ENCODE results near the gene AUTS2.

The AUTS2 gene

DNA sequence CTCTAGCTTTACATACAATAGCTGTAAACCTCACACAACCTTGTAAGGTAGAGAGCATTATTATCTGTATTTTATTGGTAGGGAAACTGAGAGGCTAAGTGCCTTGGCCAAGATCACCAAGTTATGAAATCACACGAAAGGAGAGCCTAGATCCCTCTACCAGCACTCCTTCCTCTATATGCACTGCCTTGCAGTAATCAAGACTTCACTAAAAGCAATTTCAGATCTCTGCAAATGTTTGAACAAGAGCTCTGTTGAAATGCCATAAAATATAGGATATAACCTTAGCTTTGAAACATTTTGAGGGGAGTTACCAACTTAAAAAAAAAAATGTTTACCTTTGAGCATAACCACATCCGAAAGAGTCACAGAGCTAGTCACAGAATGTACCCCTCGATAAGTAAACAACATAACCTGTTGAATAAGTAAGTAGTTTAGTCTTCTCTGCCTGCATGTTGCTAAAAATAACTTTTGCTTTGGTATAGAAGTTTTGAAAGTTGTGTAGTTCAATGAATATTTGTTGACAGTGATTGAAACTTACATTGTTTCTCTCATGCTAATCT, 709.4 kb downstream of the AUTS2 start:
- FAIRE-seq (no peak), DNase-seq (ENCODE audit: insufficient read length, low spot score) (no peak)
- TF ChIP-seq TAF1 (IDR thresholded peaks at IDR 0.05; ENCODE audit: low read depth, low read length) (no peak), PAX5 (IDR thresholded peaks at IDR 0.05; ENCODE audit: insufficient read depth, low read length, severe bottlenecking) (no peak), POLR2A (IDR thresholded peaks at IDR 0.05; ENCODE audit: low read depth, low read length) (no peak), POLR2AphosphoS5 (IDR thresholded peaks at IDR 0.05; ENCODE audit: low read depth, low read length) (no peak), POU2F2 (IDR thresholded peaks at IDR 0.05; ENCODE audit: low read depth, low read length) (no peak), SPI1 (IDR thresholded peaks at IDR 0.05; ENCODE audit: low read depth, low read length) (no peak)

DNA sequence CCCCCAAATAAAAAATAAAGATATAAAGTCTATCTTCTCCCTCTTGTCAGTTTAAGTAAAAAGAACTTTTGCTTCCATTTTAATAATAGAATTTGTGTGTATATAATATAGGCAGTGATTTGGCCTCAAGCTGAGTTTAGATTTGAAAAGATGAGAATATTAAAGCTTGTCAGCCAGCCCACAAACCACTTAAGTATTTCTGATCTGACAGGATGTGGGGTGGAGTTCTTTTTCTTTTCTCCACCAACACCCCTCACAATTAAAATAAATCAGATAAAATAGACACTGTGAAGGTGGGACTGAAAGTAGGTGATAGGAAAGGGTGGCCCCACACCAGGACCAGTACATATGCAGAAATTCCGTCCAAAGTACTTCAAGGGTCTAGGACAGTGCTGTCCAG, 714.1 kb downstream of the AUTS2 start:
- TF ChIP-seq PAX5 (IDR thresholded peaks at IDR 0.05; ENCODE audit: insufficient read depth, low read length, severe bottlenecking): no peak
- no peak for TF ChIP-seq TAF1 (IDR thresholded peaks at IDR 0.05; ENCODE audit: low read depth, low read length)
- no peak for TF ChIP-seq POU2F2 (IDR thresholded peaks at IDR 0.05; ENCODE audit: low read depth, low read length)
- TF ChIP-seq POLR2AphosphoS5 (IDR thresholded peaks at IDR 0.05; ENCODE audit: low read depth, low read length): no peak
- no peak for TF ChIP-seq POLR2A (IDR thresholded peaks at IDR 0.05; ENCODE audit: low read depth, low read length)
- TF ChIP-seq SPI1 (IDR thresholded peaks at IDR 0.05; ENCODE audit: low read depth, low read length): no peak
- DNase-seq (ENCODE audit: insufficient read length, low spot score): no peak
- FAIRE-seq: no peak

DNA sequence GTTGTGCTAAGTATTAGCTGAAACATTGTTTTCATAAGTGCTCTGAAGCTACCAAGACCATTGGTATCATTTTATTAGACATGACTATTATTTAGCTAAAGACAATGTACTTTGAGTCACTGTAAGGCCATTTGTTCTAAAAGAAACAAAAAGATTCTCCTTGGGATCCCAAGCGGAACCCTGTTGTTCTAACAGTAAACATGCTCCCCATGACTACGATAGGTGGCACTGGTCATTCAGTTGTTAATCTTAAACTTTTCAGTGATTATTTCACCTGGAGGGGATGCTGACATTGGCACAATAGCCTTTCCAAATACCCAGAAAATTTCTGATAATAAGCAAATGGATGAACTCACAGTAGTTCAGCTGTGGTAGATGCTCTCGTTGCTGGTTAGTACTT, 715.0 kb downstream of the AUTS2 start:
- TF ChIP-seq POU2F2 (IDR thresholded peaks at IDR 0.05; ENCODE audit: low read depth, low read length) (no peak), TAF1 (IDR thresholded peaks at IDR 0.05; ENCODE audit: low read depth, low read length) (no peak), PAX5 (IDR thresholded peaks at IDR 0.05; ENCODE audit: insufficient read depth, low read length, severe bottlenecking) (no peak), POLR2AphosphoS5 (IDR thresholded peaks at IDR 0.05; ENCODE audit: low read depth, low read length) (no peak), SPI1 (IDR thresholded peaks at IDR 0.05; ENCODE audit: low read depth, low read length) (no peak), POLR2A (IDR thresholded peaks at IDR 0.05; ENCODE audit: low read depth, low read length) (no peak)
- FAIRE-seq: no peak
- no peak for DNase-seq (ENCODE audit: insufficient read length, low spot score)

DNA sequence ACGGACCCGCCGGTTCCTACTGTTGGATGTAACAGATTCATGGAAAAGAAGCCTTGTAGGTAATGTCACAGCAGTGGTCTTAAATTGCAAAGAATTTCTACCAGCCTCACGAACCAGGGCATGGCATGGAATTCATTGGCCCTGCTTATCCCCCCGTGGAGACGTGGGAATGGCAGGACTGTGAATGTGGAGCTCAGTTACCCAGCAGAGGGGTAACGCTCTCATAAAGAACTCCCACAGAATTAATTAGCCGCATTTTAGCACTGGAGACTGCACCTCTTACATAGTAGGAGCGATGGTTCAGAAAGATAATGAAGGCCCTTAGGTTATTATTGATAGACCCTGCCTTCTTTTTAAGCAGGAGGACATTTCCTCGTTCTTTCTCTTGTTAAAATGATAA, 715.4 kb downstream of the AUTS2 start:
- no peak for DNase-seq (ENCODE audit: insufficient read length, low spot score)
- no peak for FAIRE-seq
- no peak for TF ChIP-seq POLR2A (IDR thresholded peaks at IDR 0.05; ENCODE audit: low read depth, low read length)
- no peak for TF ChIP-seq POLR2AphosphoS5 (IDR thresholded peaks at IDR 0.05; ENCODE audit: low read depth, low read length)
- TF ChIP-seq TAF1 (IDR thresholded peaks at IDR 0.05; ENCODE audit: low read depth, low read length): no peak
- TF ChIP-seq SPI1 (IDR thresholded peaks at IDR 0.05; ENCODE audit: low read depth, low read length): no peak
- TF ChIP-seq PAX5 (IDR thresholded peaks at IDR 0.05; ENCODE audit: insufficient read depth, low read length, severe bottlenecking): no peak
- TF ChIP-seq POU2F2 (IDR thresholded peaks at IDR 0.05; ENCODE audit: low read depth, low read length): no peak

DNA sequence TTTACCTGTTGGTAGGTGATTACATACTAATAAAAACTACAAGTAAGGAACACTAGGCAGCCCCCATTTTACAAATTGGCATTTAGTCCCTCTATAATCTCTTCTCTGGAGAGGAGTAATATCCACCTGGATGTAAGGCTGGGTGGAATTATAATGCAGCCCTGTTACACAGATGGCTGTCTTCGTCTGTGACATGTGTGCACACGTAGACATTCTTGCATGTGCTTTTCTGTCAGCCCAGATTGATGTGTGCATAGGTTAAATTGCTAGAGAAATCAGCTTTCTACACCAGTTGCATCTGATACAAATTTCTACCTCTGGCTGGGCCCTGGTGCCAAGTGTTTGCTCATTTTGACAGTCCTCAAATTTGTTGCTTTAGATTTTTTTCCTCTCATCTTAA, 715.9 kb downstream of the AUTS2 start:
- FAIRE-seq (no peak), DNase-seq (ENCODE audit: insufficient read length, low spot score) (no peak)
- TF ChIP-seq PAX5 (IDR thresholded peaks at IDR 0.05; ENCODE audit: insufficient read depth, low read length, severe bottlenecking): no peak
- TF ChIP-seq SPI1 (IDR thresholded peaks at IDR 0.05; ENCODE audit: low read depth, low read length): no peak
- no peak for TF ChIP-seq TAF1 (IDR thresholded peaks at IDR 0.05; ENCODE audit: low read depth, low read length)
- TF ChIP-seq POU2F2 (IDR thresholded peaks at IDR 0.05; ENCODE audit: low read depth, low read length): no peak
- TF ChIP-seq POLR2A (IDR thresholded peaks at IDR 0.05; ENCODE audit: low read depth, low read length): no peak
- no peak for TF ChIP-seq POLR2AphosphoS5 (IDR thresholded peaks at IDR 0.05; ENCODE audit: low read depth, low read length)

DNA sequence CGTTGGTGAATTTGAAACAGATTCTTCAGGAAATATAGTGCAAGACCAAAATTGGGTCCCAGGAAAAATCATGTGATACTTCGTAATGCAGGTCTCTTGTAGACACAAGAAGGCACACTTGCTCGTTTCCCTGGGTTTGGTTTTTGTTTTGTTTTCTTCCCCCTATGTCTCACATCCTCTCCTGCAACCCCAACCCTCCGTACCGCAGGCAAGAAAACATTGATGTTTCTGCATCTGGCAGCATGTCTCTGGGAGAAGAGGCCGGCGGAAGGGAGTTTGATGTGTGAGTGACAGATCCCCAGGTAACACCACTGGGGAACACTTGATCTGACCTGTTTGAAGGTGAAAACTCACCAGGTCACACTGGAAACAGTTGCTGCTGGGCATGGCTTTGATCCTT, 718.5 kb downstream of the AUTS2 start:
- FAIRE-seq: no peak
- DNase-seq (ENCODE audit: insufficient read length, low spot score): no peak
- TF ChIP-seq PAX5 (IDR thresholded peaks at IDR 0.05; ENCODE audit: insufficient read depth, low read length, severe bottlenecking) (no peak), POLR2A (IDR thresholded peaks at IDR 0.05; ENCODE audit: low read depth, low read length) (no peak), TAF1 (IDR thresholded peaks at IDR 0.05; ENCODE audit: low read depth, low read length) (no peak), SPI1 (IDR thresholded peaks at IDR 0.05; ENCODE audit: low read depth, low read length) (no peak), POU2F2 (IDR thresholded peaks at IDR 0.05; ENCODE audit: low read depth, low read length) (no peak), POLR2AphosphoS5 (IDR thresholded peaks at IDR 0.05; ENCODE audit: low read depth, low read length) (no peak)

DNA sequence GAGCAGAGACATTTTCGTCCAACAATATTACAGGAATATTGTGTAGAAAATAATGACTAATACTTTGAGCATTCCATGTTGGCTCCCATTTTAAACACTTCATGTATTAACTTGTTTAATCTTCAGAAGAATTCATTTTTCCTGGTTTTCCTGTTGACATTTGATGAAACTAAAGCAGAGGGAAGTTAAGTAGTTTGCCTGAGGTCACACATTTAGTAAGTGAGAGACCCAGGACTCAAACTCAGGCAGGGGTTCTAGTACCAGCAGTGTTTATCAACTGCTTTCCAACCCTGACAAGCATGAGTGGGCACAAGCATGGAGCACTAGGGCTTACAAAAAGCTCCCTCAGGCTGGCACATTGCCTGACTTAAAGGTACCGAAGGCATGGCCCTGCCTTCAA, 719.1 kb downstream of the AUTS2 start:
- no peak for TF ChIP-seq POLR2A (IDR thresholded peaks at IDR 0.05; ENCODE audit: low read depth, low read length)
- no peak for TF ChIP-seq SPI1 (IDR thresholded peaks at IDR 0.05; ENCODE audit: low read depth, low read length)
- no peak for TF ChIP-seq PAX5 (IDR thresholded peaks at IDR 0.05; ENCODE audit: insufficient read depth, low read length, severe bottlenecking)
- TF ChIP-seq POU2F2 (IDR thresholded peaks at IDR 0.05; ENCODE audit: low read depth, low read length): no peak
- TF ChIP-seq POLR2AphosphoS5 (IDR thresholded peaks at IDR 0.05; ENCODE audit: low read depth, low read length): no peak
- TF ChIP-seq TAF1 (IDR thresholded peaks at IDR 0.05; ENCODE audit: low read depth, low read length): no peak
- FAIRE-seq (no peak), DNase-seq (ENCODE audit: insufficient read length, low spot score) (no peak)

DNA sequence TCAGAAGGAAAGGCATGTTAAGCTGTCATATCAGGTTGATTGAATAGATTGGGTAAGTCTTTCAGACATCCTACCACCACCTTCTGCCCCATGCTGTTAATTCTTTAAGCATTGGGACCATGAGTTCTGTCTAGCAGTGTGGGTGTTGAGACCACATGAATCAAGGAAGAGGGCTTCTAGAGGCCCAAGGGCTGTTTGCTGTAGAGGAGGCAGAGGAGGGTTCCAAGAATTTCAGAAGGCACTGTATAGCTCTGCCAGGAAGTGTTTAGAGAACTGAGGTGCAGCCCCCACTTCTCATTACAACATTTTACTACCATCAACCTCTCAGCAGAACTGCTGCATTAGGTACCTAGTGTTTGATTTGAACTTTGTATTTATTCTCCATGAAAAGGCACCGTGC, 720.2 kb downstream of the AUTS2 start:
- no peak for DNase-seq (ENCODE audit: insufficient read length, low spot score)
- no peak for FAIRE-seq
- TF ChIP-seq SPI1 (IDR thresholded peaks at IDR 0.05; ENCODE audit: low read depth, low read length) (no peak), POLR2A (IDR thresholded peaks at IDR 0.05; ENCODE audit: low read depth, low read length) (no peak), TAF1 (IDR thresholded peaks at IDR 0.05; ENCODE audit: low read depth, low read length) (no peak), POLR2AphosphoS5 (IDR thresholded peaks at IDR 0.05; ENCODE audit: low read depth, low read length) (no peak), POU2F2 (IDR thresholded peaks at IDR 0.05; ENCODE audit: low read depth, low read length) (no peak), PAX5 (IDR thresholded peaks at IDR 0.05; ENCODE audit: insufficient read depth, low read length, severe bottlenecking) (no peak)

DNA sequence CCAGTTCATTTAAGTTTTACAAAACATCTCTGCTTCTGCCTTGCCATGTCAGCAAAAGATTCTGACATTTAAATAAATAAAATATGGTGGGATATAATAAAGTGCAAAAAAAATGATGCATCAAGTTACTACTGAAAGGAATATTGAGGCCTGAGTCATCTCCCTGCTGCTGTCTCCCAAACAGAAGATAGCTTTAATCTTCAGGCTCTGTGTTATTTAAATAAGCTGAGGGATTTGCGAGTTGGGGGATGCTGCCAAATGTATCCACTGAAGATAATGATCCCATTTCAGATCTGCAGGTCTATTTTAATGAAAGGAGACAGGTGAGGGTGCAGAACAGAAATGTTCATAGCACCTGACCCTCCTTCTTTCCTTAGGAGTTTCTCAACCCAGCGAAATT, 720.8 kb downstream of the AUTS2 start:
- FAIRE-seq (no peak), DNase-seq (ENCODE audit: insufficient read length, low spot score) (no peak)
- TF ChIP-seq SPI1 (IDR thresholded peaks at IDR 0.05; ENCODE audit: low read depth, low read length) (no peak), TAF1 (IDR thresholded peaks at IDR 0.05; ENCODE audit: low read depth, low read length) (no peak), PAX5 (IDR thresholded peaks at IDR 0.05; ENCODE audit: insufficient read depth, low read length, severe bottlenecking) (no peak), POLR2A (IDR thresholded peaks at IDR 0.05; ENCODE audit: low read depth, low read length) (no peak), POLR2AphosphoS5 (IDR thresholded peaks at IDR 0.05; ENCODE audit: low read depth, low read length) (no peak), POU2F2 (IDR thresholded peaks at IDR 0.05; ENCODE audit: low read depth, low read length) (no peak)

Measured in GM12891 (cell line).